GM18907 (cell line): Measurements from ENCODE around the gene PCDHGA10.
"Not testable (repeated sequence)": the region's sequence is repeated elsewhere in the genome, so short reads cannot be mapped to it uniquely, and the experiment has no call there.

Source experiments
- ATAC-seq: cut with Tn5 transposase; IDR thresholded peaks from one replicate; pipeline ENCODE4 v1.9.1; 2021; ENCODE audit warnings: mild to moderate bottlenecking, moderate library complexity; ENCODE audit not compliant: unreplicated experiment

Gene PCDHGA10

GRCh38 chr5:141392429-141393198, 20.2 kb upstream of the PCDHGA10 start, which contains the start of gene PCDHGA8:
Gene PCDHGA8 (plus strand): TSS chr5:141392633. CDS start chr5:141392814, 181 bp downstream.
- ATAC-seq = no peak

GRCh38 chr5:141393267-141393666, 19.5 kb upstream of the PCDHGA10 start:
- ATAC-seq = no peak

- ATAC-seq = not testable (repeated sequence)
Observed at GRCh38 chr5:141394401-141395187, 18.2 kb upstream of the PCDHGA10 start.

GRCh38 chr5:141397756-141398551, 14.8 kb upstream of the PCDHGA10 start, which contains the start of gene PCDHGB5:
Gene PCDHGB5 (plus strand): TSS chr5:141397947. CDS start chr5:141398128, 181 bp downstream.
- peak; percentile 58 for ATAC-seq

- ATAC-seq = no peak
Observed at GRCh38 chr5:141398608-141399007, 14.2 kb upstream of the PCDHGA10 start.

GRCh38 chr5:141399555-141400258, 13.1 kb upstream of the PCDHGA10 start:
- ATAC-seq = no peak

GRCh38 chr5:141402553-141403243, 10.1 kb upstream of the PCDHGA10 start, which contains the start of gene PCDHGA9:
Gene PCDHGA9 (plus strand): TSS chr5:141402778. CDS start chr5:141402953, 175 bp downstream.
- ATAC-seq = no peak

GRCh38 chr5:141403387-141403786, 9.4 kb upstream of the PCDHGA10 start:
- no peak for ATAC-seq

- ATAC-seq = peak; percentile 67
Observed at GRCh38 chr5:141407790-141408505, 4.8 kb upstream of the PCDHGA10 start, which contains the start of gene PCDHGB6. Gene PCDHGB6 (plus strand): TSS chr5:141408021. CDS start chr5:141408203, 182 bp downstream.

- no peak for ATAC-seq
Observed at GRCh38 chr5:141409598-141410306, 3.0 kb upstream of the PCDHGA10 start.

GRCh38 chr5:141411575-141411974, 1.2 kb upstream of the PCDHGA10 start:
- ATAC-seq = no peak

GRCh38 chr5:141413540-141414069, 818 bp downstream of the PCDHGA10 start:
- ATAC-seq = no peak

GRCh38 chr5:141414548-141415274, 1.9 kb downstream of the PCDHGA10 start:
- not testable (repeated sequence) for ATAC-seq

- not testable (repeated sequence) for ATAC-seq
Observed at GRCh38 chr5:141415275-141415618, 2.5 kb downstream of the PCDHGA10 start.

- peak; percentile 79 for ATAC-seq
Observed at GRCh38 chr5:141417494-141418172, 4.8 kb downstream of the PCDHGA10 start, which contains the start of gene PCDHGB7. Gene PCDHGB7 (plus strand): TSS chr5:141417677. CDS start chr5:141417860, 183 bp downstream.

GRCh38 chr5:141419074-141419880, 6.5 kb downstream of the PCDHGA10 start:
- no peak for ATAC-seq
